T-helper 9 cell (primary cell): ENCODE measurements around the gene BNIPL.
A peak's percentile ranks its signal among the peaks of the same experiment; 100 is the strongest.

Experiments
- DNase-seq: peaks from one replicate; pipeline ENCODE4 v3.0.0-alpha.2; 2020
- total RNA-seq, 2 donors: gene quantifications; one replicate each; lab custom pipeline; 2026; lab: John Stamatoyannopoulos, UW

BNIPL gene
- 0.48 to 2.4 reads per million in 2 donors for total RNA-seq

GRCh38 chr1:151036356-151036755 is at the start of gene BNIPL:
Gene BNIPL, plus strand, starts transcription at chr1:151036586. Its CDS starts 140 bp downstream, at chr1:151036726.
- DNase-seq = no peak

GRCh38 chr1:150987924-150988323 is 48.5 kb upstream of the BNIPL start:
- DNase-seq = no peak

GRCh38 chr1:150992626-150993025 is 43.8 kb upstream of the BNIPL start:
- no peak for DNase-seq

- DNase-seq = no peak
Observed at GRCh38 chr1:150994248-150994647, 42.1 kb upstream of the BNIPL start.

GRCh38 chr1:150995460-150995859 is 40.9 kb upstream of the BNIPL start:
- no peak for DNase-seq

- no peak for DNase-seq
Observed at GRCh38 chr1:150995896-150996295, 40.5 kb upstream of the BNIPL start.

- DNase-seq = no peak
Observed at GRCh38 chr1:150997126-150997872, 39.1 kb upstream of the BNIPL start.

GRCh38 chr1:150997949-150998348 is 38.4 kb upstream of the BNIPL start:
- no peak for DNase-seq

GRCh38 chr1:150999051-150999674 is 37.2 kb upstream of the BNIPL start:
- DNase-seq = no peak

GRCh38 chr1:150999926-151000325 is 36.5 kb upstream of the BNIPL start:
- DNase-seq = no peak

- no peak for DNase-seq
Observed at GRCh38 chr1:151000408-151000807, 36.0 kb upstream of the BNIPL start.

- DNase-seq = no peak
Observed at GRCh38 chr1:151001602-151002001, 34.8 kb upstream of the BNIPL start.

- DNase-seq = no peak
Observed at GRCh38 chr1:151002051-151002450, 34.3 kb upstream of the BNIPL start.

GRCh38 chr1:151002611-151003010 is 33.8 kb upstream of the BNIPL start:
- no peak for DNase-seq

- no peak for DNase-seq
Observed at GRCh38 chr1:151003180-151003579, 33.2 kb upstream of the BNIPL start.

- no peak for DNase-seq
Observed at GRCh38 chr1:151005729-151006319, 30.6 kb upstream of the BNIPL start.

- peak; percentile 14 for DNase-seq
Observed at GRCh38 chr1:151006327-151007052, 29.9 kb upstream of the BNIPL start, which contains the start of gene MINDY1. Gene MINDY1, minus strand, starts transcription at chr1:151006902. Its CDS starts 4,285 bp downstream, at chr1:151002617.

GRCh38 chr1:151007853-151008243 is 28.5 kb upstream of the BNIPL start:
- no peak for DNase-seq

- peak; percentile 97 for DNase-seq
Observed at GRCh38 chr1:151008244-151009205, 27.9 kb upstream of the BNIPL start, which contains the start of gene PRUNE1. Gene PRUNE1, plus strand, starts transcription at chr1:151008449. Its CDS starts 184 bp downstream, at chr1:151008633.

- no peak for DNase-seq
Observed at GRCh38 chr1:151009206-151009587, 27.2 kb upstream of the BNIPL start.

GRCh38 chr1:151009674-151010345 is 26.6 kb upstream of the BNIPL start:
- no peak for DNase-seq
